Stimulated activated CD8-positive, alpha-beta memory T cell treated with anti-CD3 and anti-CD28 coated beads, Interleukin-7, amount 100 ng/mL, for 1 hour (primary cell): Measurements from ENCODE around the gene SAP130.

Experiments
- DNase-seq, 2 donors: peaks; one replicate each; pipeline ENCODE4 v3.0.0-alpha.2; 2020; ENCODE audit warnings: low read depth in 2 of 2

Gene SAP130

DNA sequence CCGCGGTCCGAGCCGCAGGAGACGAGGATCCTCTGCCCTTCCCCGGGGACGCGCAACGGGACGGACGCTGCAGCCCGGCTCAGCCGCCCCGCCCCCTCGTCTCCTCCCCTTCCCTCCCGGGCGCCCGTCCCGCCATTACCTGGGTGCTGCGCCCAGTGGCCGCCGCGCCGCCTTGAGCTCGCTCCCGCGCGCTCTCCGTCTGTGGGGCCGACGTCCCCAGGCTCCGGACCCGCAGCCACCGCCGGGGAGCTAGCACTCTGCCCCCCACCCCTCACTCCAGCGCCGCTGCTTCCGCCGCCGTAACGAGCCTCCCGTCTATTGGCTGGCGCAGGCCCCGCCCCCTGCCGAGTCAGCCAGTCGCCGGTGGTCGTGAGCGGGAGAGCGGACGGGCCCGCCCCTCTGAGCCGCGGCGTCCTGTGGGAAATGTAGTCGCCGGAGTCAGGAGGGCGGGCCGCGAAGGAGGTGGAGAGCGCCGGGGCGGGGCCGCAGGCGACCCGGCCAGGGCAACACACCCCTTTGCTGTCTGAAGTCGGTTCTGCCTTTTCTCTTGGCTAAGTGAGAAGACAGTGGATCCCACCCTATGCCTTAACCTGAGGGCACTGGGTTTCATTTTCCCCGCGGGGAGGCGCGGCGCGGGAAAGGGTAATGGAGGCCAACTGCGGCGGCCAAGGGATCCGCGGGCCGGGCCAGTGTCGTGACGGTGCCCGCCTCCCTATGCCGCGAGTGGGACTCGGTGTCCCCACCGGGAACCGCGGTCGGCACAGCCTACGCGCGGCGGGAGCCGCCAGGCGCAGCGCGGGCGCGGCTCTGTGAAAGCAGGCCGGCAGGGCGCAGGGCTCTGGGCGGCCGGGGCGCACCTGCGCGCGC is at the start of gene SAP130:
TSS of gene SAP130 (minus strand) at position 259 of the 867 bp plus-strand sequence. CDS start 1,767 bp downstream, outside the sequence.
- peak; percentile 94 to 96 for DNase-seq

DNA sequence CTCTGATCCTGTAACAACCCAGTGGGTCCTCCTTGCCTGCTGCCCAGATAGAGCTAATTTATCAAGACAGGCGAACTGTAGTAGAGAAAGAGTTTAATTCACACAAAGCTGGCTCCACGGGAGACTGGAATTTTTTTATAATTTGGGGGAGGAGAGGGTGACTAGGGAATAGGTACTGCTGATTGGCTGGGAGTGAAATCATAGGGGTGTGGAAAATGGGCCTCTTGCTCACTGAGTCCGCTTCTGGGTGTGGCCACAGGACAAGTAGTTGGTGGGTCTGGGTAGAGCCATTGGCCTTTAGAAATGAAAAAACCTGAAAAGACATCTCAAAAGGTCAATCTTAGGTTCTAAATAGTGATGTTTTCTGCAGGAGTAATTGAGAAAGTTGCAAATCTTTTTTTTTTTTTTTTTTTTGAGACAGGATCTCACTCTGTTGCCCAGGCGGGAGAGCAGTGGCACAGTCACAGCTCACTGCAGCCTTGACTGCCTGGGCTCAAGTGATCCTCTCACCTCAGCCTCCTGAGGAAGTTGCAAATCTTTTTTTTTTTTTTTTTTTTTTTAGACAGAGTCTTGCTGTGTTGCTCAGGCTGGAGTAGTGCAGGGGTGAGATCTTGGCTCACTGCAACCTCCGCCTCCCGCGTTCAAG is 48.7 kb upstream of the SAP130 start:
- DNase-seq = no peak

DNA sequence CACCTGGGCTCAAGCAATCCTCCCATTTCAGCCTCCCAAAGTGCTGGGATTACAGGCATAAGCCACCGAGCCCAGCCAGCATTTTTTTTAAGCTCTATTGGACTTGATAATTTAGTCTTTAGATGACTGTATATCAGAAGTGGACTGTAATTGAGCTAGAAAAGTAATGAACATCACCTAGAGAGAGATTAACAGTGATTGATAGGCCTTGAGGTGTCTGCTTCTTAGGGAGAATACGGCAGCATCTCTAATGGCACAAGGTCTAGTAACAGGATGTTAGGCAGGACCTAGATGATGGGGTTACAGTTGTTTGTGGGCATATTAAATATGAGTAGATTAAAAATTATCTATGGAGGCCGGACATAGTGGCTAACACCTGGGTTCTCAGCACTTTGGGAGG is 45.4 kb upstream of the SAP130 start:
- no peak for DNase-seq

GRCh38 chr2:128069769-128070168 is 41.9 kb upstream of the SAP130 start:
- no peak for DNase-seq

DNA sequence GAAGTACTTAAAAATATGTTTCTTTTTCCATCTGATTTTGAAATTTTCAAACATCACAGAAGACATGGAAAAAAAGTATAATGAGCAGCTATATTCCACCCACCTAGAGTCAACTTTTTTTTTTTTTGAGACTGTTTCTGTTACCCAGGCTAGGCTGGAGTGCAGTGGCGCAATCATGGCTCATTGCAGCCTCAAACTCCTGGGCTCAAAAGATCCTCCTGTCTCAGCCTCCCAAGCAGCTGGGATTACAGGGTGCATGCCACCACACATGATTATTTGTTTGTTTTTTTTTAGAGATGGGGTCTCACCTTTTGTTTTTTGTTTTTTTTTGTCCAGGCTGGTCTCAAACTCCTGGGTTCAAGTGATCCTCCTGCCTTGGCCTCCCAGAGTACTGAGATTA is 36.5 kb upstream of the SAP130 start:
- DNase-seq = no peak

DNA sequence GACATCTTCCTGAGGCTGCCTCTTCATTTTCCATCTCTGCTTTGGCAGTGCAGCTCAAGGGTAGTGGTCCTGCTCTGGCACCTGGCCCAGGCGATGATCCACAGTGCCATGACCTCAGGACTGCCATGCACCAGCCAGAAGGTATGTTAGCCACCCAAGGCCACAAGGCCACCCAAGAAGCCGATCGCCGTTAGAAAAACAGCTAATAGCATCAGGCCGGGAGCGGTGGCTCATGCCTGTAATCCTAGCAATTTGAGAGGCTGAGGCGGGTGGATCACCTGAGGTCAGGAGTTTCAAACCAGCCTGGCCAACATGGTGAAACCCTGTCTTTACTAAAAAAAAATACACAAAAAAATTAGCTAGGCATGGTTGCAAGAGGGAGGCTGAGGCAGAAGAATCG is 34.7 kb upstream of the SAP130 start:
- DNase-seq = no peak

- no peak for DNase-seq
These were observed 30.3 kb upstream of the SAP130 start for GRCh38 chr2:128058114-128058513.

DNA sequence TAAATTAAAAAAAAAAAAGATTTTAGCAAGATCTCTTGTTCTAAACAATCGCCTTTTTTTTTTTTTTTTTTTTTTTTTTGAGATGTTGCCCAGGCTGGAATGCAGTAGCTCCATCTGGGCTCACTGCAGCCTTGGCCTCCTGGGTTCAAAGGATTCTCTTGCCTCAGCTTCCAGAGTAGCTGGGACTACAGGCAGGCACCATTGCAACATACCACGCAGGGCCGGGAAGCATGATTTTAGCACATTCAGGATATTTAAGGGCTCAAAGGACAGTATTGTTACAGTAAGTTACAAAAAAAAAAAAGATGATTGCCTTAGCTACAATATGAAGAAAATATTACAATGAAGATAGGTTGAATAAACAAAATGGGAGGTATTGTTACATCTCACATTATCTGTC is 29.5 kb upstream of the SAP130 start:
- no peak for DNase-seq

DNA sequence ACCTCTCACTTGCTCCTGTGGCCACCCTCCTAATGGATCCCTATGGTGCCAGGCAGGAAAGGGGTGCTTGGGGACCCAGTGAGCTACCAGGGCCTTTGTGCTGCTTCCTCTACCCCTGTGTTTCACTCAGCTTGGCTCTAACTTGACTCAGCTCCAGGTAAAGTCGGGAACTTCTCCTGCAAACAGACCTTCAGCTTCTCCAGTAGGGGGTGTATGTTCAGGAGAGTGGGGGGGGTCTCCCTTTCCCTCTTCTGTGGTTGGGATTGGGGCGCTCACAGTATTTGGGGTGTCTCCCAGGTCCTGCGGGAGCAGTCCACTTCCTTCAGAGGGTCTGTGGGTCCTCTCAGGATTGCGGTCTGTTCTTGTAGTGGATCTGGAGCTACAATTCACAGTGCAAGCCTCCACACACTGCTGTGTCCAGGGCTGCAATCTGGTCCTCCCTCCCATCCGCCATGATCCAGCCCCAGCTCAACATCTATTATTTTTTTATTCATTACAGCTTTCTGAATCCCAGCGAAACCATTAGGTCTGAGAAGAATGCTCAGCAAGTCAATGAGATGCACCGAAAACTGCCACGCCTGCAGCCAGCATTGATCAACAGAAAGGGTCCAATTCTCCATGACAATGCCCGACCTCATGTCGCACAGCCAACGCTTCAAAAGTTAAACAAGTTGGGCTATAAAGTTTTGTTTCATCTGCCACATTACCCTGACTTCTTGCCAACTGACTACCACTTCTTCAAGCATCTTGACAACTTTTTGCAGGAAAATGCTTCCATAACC is 26.4 kb upstream of the SAP130 start:
- DNase-seq = no peak

GRCh38 chr2:128053331-128053730 is 25.5 kb upstream of the SAP130 start:
- no peak for DNase-seq

GRCh38 chr2:128043041-128043440 is 15.2 kb upstream of the SAP130 start:
- no peak for DNase-seq

GRCh38 chr2:128041561-128041960 is 13.7 kb upstream of the SAP130 start:
- DNase-seq = no peak

- no peak for DNase-seq
These were observed 12.4 kb upstream of the SAP130 start for GRCh38 chr2:128040166-128040771.

DNA sequence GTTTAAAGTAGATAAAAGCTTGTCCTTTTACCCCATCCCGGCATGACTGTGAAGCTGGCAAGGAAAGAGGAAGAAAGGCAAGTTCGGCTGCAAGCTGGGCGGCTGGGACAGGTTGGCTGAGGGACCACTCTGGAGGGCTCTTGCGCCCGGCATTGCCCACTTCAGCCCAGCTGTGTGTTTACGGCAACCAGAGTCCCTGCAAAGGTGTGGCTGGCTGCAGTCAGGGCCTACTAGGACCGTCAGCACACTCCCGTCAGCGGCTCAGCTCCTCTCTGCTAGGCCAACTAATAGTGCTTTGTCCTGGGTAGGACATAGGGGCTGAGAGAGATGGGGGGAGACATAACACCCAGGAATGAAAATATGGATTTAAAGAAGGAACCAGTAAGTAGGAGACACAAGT is 11.7 kb upstream of the SAP130 start:
- no peak for DNase-seq

GRCh38 chr2:128038411-128038810 is 10.6 kb upstream of the SAP130 start:
- no peak for DNase-seq

- DNase-seq = no peak
These were observed 9.8 kb upstream of the SAP130 start for GRCh38 chr2:128037649-128038048.

DNA sequence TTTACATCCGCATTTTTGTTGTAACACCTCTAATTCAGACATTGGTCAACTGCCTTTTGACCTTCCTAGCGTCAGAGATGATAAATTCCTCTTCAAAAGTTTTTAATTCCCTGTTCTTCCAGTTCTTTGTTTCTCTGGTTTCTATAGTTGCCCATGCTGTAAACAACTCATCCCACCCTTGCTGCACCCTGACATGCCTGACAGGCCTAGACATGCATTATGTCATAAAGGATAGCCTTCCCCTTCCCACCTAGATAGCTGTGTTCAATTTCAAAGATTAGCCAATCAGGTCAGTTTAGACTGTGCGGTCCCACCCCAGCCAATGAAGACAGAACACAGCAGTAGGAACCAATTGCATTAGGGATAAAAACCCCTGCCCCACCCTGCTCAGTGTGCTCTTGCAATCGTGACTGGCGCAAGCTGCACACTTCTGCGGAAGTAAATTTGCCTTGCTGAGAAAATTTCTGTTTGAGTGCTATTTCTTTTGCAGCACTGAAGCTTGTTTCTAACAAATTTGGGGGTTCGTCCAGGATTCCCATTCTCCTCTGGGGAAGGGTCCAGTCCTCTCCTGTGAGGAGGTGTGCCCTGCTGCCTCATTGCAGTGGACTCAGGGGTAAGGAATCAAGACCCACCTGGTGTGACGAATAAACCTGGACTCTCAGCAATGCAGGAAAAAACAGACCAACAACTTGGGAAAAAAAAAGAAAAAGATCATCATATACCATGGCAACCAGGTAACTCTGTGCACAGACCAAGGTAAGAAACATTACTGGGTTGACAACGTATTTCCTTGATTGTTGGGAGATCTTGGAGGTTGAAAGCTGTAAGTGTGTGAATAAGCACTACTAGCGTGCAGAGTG is 9.1 kb upstream of the SAP130 start:
- DNase-seq = no peak

- no peak for DNase-seq
These were observed 4.2 kb upstream of the SAP130 start for GRCh38 chr2:128032092-128032491.

GRCh38 chr2:128028668-128029054 is 802 bp upstream of the SAP130 start:
- no peak for DNase-seq

DNA sequence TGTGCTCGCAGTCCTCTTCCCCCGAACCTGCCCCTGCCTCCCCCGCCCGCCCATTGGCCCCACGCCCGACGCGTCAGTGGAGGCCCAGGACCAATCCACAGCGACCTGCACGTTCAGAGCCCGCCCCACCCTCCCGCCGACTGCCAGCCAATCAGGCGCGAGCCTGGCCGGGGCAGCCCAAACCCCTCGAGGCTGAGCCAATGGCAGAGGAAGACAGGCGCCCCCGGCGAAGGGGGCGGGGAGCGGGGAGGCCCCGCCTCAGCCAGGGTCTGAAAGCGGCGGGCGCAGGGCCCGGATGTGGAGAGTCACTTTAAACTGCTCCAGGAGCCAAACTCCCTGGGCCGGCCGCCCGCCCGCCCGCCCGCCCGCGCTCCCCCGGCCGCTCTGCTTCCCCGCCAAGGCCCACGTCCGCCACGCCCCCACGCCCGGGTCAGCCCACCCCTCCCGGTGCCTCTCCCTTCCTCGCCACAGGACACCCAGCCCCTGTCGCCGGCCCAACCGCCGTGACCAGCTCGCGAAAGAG is 520 bp downstream of the SAP130 start:
- DNase-seq = peak; percentile 97
